GM13977 (cell line): ENCODE data around the gene KLHL2.
"Not testable (repeated sequence)": the region's sequence is repeated elsewhere in the genome, so short reads cannot be mapped to it uniquely, and the experiment has no call there.

Source experiments
- DNase-seq: peaks from one replicate; pipeline ENCODE4 v3.0.0; 2012; ENCODE audit warnings: low spot score
- in situ Hi-C: fragments of 300-500 bp; cut with MboI; formaldehyde crosslinking; loops from one replicate; pipeline ENCODE4 v1.12.0; 2022; ENCODE audit warnings: low sequenced_read_pairs, low pct_unique_long_range_greater_than_20kb, mixed read lengths, inconsistent platforms; ENCODE audit not compliant: unreplicated experiment
- TF ChIP-seq, protein P1 (sequence below): IDR thresholded peaks from 2 replicates; pipeline ENCODE4 v1.5.1; 2012; ENCODE audit warnings: mild to moderate bottlenecking, control low read depth; ENCODE audit not compliant: insufficient read depth; ENCODE audit errors: extremely low read depth, missing control alignments

The KLHL2 gene, protein sequence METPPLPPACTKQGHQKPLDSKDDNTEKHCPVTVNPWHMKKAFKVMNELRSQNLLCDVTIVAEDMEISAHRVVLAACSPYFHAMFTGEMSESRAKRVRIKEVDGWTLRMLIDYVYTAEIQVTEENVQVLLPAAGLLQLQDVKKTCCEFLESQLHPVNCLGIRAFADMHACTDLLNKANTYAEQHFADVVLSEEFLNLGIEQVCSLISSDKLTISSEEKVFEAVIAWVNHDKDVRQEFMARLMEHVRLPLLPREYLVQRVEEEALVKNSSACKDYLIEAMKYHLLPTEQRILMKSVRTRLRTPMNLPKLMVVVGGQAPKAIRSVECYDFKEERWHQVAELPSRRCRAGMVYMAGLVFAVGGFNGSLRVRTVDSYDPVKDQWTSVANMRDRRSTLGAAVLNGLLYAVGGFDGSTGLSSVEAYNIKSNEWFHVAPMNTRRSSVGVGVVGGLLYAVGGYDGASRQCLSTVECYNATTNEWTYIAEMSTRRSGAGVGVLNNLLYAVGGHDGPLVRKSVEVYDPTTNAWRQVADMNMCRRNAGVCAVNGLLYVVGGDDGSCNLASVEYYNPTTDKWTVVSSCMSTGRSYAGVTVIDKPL

DNA sequence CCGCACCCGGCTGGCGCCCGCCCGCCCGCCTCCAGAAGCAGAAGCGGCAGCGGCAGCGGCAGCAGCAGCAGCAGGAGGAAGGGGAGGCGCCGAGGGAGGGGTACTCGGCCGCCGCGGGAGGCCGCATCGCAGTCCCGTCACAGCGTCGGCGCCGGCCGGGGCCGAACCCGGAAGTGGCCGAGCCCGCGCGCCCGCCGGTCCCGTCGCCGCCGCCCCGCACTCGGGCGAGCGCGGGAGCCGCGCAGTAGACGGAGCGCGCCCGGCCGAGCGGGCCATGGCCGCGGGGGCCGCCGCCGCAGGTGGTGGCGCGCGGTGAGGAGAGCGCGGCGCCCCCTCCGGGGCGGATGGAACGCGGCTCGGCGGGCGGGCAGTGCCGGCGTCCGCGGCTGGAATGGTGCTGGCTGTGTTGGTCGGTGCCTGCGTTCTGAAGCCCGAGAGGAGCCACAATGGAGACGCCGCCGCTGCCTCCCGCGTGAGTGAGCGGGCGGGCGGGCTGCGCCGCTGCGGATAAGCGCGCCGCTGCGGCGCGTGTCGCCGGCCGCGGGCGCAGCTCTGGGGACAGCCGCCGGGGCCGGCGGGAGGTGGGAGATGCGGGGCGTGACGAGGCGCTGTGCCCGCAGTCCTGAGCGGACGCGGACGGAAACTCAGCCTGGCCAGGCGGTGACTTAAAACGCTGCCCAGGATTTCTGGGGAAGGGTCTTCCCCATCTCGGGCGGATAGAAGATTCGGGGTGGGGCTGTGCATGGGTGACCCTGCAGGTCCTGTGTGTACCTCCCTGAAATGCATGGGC, at the start of gene KLHL2:
TSS of gene KLHL2 (plus strand) at position 131 of the 790 bp plus-strand sequence. CDS start at position 447, 316 bp downstream.
- in situ Hi-C loops, result no loop called here

GRCh38 chr4:165158762-165159161, 48.6 kb upstream of the KLHL2 start:
- no peak for DNase-seq
- TF ChIP-seq, protein P1, sequence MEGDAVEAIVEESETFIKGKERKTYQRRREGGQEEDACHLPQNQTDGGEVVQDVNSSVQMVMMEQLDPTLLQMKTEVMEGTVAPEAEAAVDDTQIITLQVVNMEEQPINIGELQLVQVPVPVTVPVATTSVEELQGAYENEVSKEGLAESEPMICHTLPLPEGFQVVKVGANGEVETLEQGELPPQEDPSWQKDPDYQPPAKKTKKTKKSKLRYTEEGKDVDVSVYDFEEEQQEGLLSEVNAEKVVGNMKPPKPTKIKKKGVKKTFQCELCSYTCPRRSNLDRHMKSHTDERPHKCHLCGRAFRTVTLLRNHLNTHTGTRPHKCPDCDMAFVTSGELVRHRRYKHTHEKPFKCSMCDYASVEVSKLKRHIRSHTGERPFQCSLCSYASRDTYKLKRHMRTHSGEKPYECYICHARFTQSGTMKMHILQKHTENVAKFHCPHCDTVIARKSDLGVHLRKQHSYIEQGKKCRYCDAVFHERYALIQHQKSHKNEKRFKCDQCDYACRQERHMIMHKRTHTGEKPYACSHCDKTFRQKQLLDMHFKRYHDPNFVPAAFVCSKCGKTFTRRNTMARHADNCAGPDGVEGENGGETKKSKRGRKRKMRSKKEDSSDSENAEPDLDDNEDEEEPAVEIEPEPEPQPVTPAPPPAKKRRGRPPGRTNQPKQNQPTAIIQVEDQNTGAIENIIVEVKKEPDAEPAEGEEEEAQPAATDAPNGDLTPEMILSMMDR, result no peak
- in situ Hi-C loops, result no loop called here

More for the DNA sequence above, at the start of gene KLHL2:
- DNase-seq, result peak; percentile 94
- TF ChIP-seq, protein P1, result peak; percentile 14

GRCh38 chr4:165164257-165164656, 43.1 kb upstream of the KLHL2 start:
- in situ Hi-C loops, result no loop called here
- no peak for DNase-seq
- TF ChIP-seq, protein P1, result no peak

- in situ Hi-C loops, DNase-seq: not testable (repeated sequence)
Measured at GRCh38 chr4:165166872-165167271, 40.5 kb upstream of the KLHL2 start.

DNA sequence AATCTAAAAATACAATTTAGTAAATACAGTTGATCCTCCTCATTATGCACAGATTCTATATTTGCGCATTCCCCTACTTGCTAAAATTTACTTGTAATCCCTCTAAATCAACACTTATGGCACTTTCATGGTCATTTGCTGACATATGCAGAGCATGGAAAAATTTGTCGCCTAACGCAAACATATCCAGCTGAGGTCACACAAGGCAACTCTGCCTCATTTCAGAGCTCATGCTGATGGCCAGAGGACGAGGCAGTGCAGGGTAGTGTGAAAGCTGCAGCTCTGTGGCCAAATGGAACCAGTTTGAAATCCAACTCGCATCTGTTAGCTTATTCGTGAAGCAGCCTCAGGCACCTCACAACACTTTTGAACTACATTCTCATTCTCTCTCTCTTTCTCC, 39.7 kb upstream of the KLHL2 start:
- DNase-seq, result no peak
- in situ Hi-C loops, result no loop called here

GRCh38 chr4:165170819-165171218, 36.5 kb upstream of the KLHL2 start:
- in situ Hi-C loops, result no loop called here
- TF ChIP-seq, protein P1, result no peak
- no peak for DNase-seq

More for the DNA sequence above, 39.7 kb upstream of the KLHL2 start:
- TF ChIP-seq, protein P1, result no peak

DNA sequence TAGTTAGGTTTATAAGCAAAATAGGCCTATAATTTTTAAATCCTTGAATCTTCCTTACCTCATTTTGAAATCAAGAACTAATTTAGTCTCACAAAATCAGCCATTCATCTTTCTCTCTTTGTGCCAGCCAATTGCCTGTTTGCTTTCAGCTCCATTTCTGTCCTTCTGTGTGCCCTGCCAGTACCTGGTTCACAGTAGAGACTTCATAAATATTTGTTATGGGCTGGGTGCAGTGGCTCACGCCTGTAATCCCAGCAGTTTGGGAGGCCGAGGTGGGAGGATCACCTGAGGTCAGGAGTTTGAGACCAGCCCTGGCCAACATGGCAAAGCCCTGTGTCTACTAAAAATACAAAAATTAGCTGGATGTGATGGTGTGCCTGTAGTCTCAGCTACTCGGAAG, 31.9 kb upstream of the KLHL2 start:
- in situ Hi-C loops, DNase-seq: not testable (repeated sequence)
